Measurements from ENCODE around the gene SRRT. TPM values are rescaled to one million over a fixed set of nuclear protein-coding genes. Genes with fewer than 3 reads are reported as not detected.
"Not testable (repeated sequence)": the region's sequence is repeated elsewhere in the genome, so short reads cannot be mapped to it uniquely, and the experiment has no call there.

Gene SRRT
- total RNA-seq, 1 donor from 2014 or later = 30.0 TPM

- no peak for DNase-seq (ENCODE audit: low read depth in 2 of 2)
These were observed 54.9 kb downstream of the SRRT start for GRCh38 chr7:100929808-100930174.

- no peak for DNase-seq (ENCODE audit: low read depth in 2 of 2)
These were observed 58.8 kb downstream of the SRRT start for GRCh38 chr7:100933734-100934133.

- not testable (repeated sequence) for DNase-seq (ENCODE audit: low read depth in 2 of 2)
These were observed 60.5 kb downstream of the SRRT start for GRCh38 chr7:100935381-100935780.

GRCh38 chr7:100936167-100936566 is 61.3 kb downstream of the SRRT start:
- not testable (repeated sequence) for DNase-seq (ENCODE audit: low read depth in 2 of 2)

Other genes starting within 250 kb of the SRRT start
- gene TFR2, start 233.6 kb upstream of the SRRT start, total RNA-seq = 0.13 and 0.26 TPM in 2 replicates
- not detected in 2 replicates for gene ACTL6B, start 218.7 kb upstream of the SRRT start, total RNA-seq
- gene GNB2, start 201.4 kb upstream of the SRRT start, total RNA-seq = 61.2 and 97.4 TPM in 2 replicates
- 9.0 and 15.2 TPM in 2 replicates for gene GIGYF1, start 180.9 kb upstream of the SRRT start, total RNA-seq
- gene POP7, start 169.0 kb upstream of the SRRT start, total RNA-seq = 32.2 and 36.6 TPM in 2 replicates
- gene EPO, start 154.6 kb upstream of the SRRT start, total RNA-seq = not detected in 2 replicates
- gene ZAN, start 141.5 kb upstream of the SRRT start, total RNA-seq = not detected in 2 replicates
- gene EPHB4, start 47.6 kb upstream of the SRRT start, total RNA-seq = 272 and 378 TPM in 2 replicates
- 28.9 and 38.9 TPM in 2 replicates for gene SLC12A9, start 22.4 kb upstream of the SRRT start, total RNA-seq
- gene TRIP6, start 7.7 kb upstream of the SRRT start, total RNA-seq = 43.5 and 46.4 TPM in 2 replicates
- gene UFSP1, start 14.6 kb downstream of the SRRT start, total RNA-seq = 1.3 and 2.0 TPM in 2 replicates
- gene ACHE, start 20.8 kb downstream of the SRRT start, total RNA-seq = 1.2 and 4.3 TPM in 2 replicates
- 0.13 TPM in 1 of 2 replicates, not detected in the other for gene MUC3A, start 74.4 kb downstream of the SRRT start, total RNA-seq
- not detected in 2 replicates for gene MUC12, start 94.5 kb downstream of the SRRT start, total RNA-seq
- gene MUC17, start 145.0 kb downstream of the SRRT start, total RNA-seq = not detected in 2 replicates
- 8.9 and 11.6 TPM in 2 replicates for gene TRIM56, start 210.4 kb downstream of the SRRT start, total RNA-seq